Panc1 (cell line): ENCODE data around the gene VARS2. TPM values are rescaled to one million over a fixed set of nuclear protein-coding genes. Genes with fewer than 3 reads are reported as not detected.
"Not testable (repeated sequence)": the region's sequence is repeated elsewhere in the genome, so short reads cannot be mapped to it uniquely, and the experiment has no call there.

ENCODE experiments used
- ATAC-seq: fragments of 200-7000 bp; cut with Tn5 transposase; 2 replicates; pipeline ENCODE4 v1.9.1; 2020; ENCODE audit warnings: mild to moderate bottlenecking, moderate library complexity
- BruUV-seq: library from RNA; stranded (reverse); fragments of 400-500 nt; replicated peaks from 2 replicates; lab custom pipeline; 2021; lab: Mats Ljungman, UMichigan
- CTCF ChIA-PET: fragments of 300-600 bp; sonication (Branson Sonifier 250); formaldehyde crosslinking; loops from one replicate; lab custom pipeline; 2022; ENCODE audit warnings: antibody characterized with exemption; lab: Charles Lee
- POLR2A ChIA-PET: fragments of 300-600 bp; sonication (Branson Sonifier 250); formaldehyde crosslinking; loops from one replicate; lab custom pipeline; 2022; ENCODE audit warnings: antibody characterized with exemption; lab: Charles Lee
- DNase-seq: peaks from one replicate; pipeline ENCODE4 v3.0.0-alpha.2; 2010; ENCODE audit warnings: low read depth, low spot score
- H3K27ac ChIP-seq: 2 replicates; pipeline ENCODE4 v1.5.1; 2011; ENCODE audit warnings: mild to moderate bottlenecking, low read length, inconsistent platforms
- H3K27me3 ChIP-seq: fragments of 200-500 bp; sonication (Bioruptor generic); 2 replicates; pipeline ENCODE4 v1.6.0; 2014; ENCODE audit warnings: low read length, inconsistent platforms; ENCODE audit not compliant: control insufficient read depth, insufficient read depth
- H3K36me3 ChIP-seq: fragments of 200-500 bp; sonication (Bioruptor generic); 2 replicates; pipeline ENCODE4 v1.5.1; 2014; ENCODE audit warnings: inconsistent platforms, mild to moderate bottlenecking, low read length, moderate library complexity; ENCODE audit not compliant: control insufficient read depth, insufficient read depth
- H3K4me1 ChIP-seq: 2 replicates; pipeline ENCODE4 v1.5.1; 2011; ENCODE audit warnings: inconsistent platforms, mild to moderate bottlenecking, low read length, moderate library complexity; ENCODE audit not compliant: control insufficient read depth, insufficient read depth
- H3K4me3 ChIP-seq, 2 experiments: 2 replicates each; pipeline ENCODE4 v1.5.1; 2011 to 2012; ENCODE audit warnings: low read depth in 2 of 2, low read length in 2 of 2, mild to moderate bottlenecking in 2 of 2, inconsistent platforms in 1 of 2, moderate library complexity in 1 of 2
- H3K9me3 ChIP-seq: fragments of 200-500 bp; sonication (Bioruptor generic); 2 replicates; pipeline ENCODE4 v1.5.1; 2014; ENCODE audit warnings: low read depth, mild to moderate bottlenecking, inconsistent platforms, low read length, moderate library complexity; ENCODE audit not compliant: control insufficient read depth, insufficient read depth
- CTCF ChIP-seq: fragments of 450-650 bp; IDR thresholded peaks from 2 replicates; pipeline ENCODE4 v1.5.1; 2017; ENCODE audit warnings: mild to moderate bottlenecking
- POLR2AphosphoS5 ChIP-seq: IDR thresholded peaks from 2 replicates; pipeline ENCODE4 v1.6.1; 2012; ENCODE audit warnings: mild to moderate bottlenecking, low read depth, low read length, moderate library complexity
- REST ChIP-seq, 2 experiments: IDR thresholded peaks; 2 replicates each; pipeline ENCODE4 v1.6.1; 2011 to 2012; ENCODE audit warnings: low read depth in 2 of 2, control low read depth in 1 of 2, low read length in 1 of 2, mild to moderate bottlenecking in 1 of 2, moderate library complexity in 1 of 2; ENCODE audit not compliant: insufficient read depth in 1 of 2
- SIN3A ChIP-seq: IDR thresholded peaks from 2 replicates; pipeline ENCODE4 v1.6.1; 2012; ENCODE audit warnings: low read depth, mild to moderate bottlenecking, low read length, moderate library complexity, borderline replicate concordance; ENCODE audit not compliant: insufficient read depth
- TCF7L2 ChIP-seq: IDR thresholded peaks from 2 replicates; pipeline ENCODE4 v1.6.1; 2011; ENCODE audit warnings: mild to moderate bottlenecking, low read depth, low read length, inconsistent platforms
- in situ Hi-C: cut with HindIII; loops from 2 replicates; pipeline ENCODE4 v1.10.0; 2016; ENCODE audit warnings: low sequenced_read_pairs, low pct_unique_long_range_greater_than_20kb
- intact Hi-C: fragments of 100-400 bp; cut with micrococcal nuclease; formaldehyde crosslinking; loops from one replicate; pipeline ENCODE4 v1.10.0; 2022; ENCODE audit not compliant: unreplicated experiment
- total RNA-seq: library from RNA; stranded (reverse); gene quantifications from one replicate; pipeline ENCODE4 v1.2.1, GENCODE V29; 2021; ENCODE audit not compliant: unreplicated experiment

The VARS2 gene
- total RNA-seq, 1 experiment from 2014 or later: 42.7 TPM

- peaks cover 13% of the 10 kb centered on the region; the same call in 1 of the 2 replicates for H3K4me1 ChIP-seq
- H3K27me3 ChIP-seq: no peaks in the 10 kb centered on the region
- no peak for ATAC-seq
- H3K4me3 ChIP-seq: no peak overlapping the region
- POLR2A ChIA-PET: interaction anchor here (0.6 kb wide), 1 partner anchor 153 kb away, joined by 3 read pairs; no protein-coding TSS in a partner anchor
- no peak for TF ChIP-seq CTCF
- no peak for TF ChIP-seq SIN3A
- no peak for TF ChIP-seq TCF7L2
- TF ChIP-seq REST (IDR thresholded peaks at IDR 0.05; ENCODE audit: insufficient read depth in 1 of 2, low read depth in 2 of 2, low read length in 1 of 2): no peak
- TF ChIP-seq POLR2AphosphoS5: no peak
- intact Hi-C loops: no loop called here
- H3K27ac ChIP-seq: no peak overlapping the region
- BruUV-seq: no TSS peak
- CTCF ChIA-PET: no interaction called here
- in situ Hi-C loops: no loop called here
- H3K9me3 ChIP-seq: no peaks in the 10 kb centered on the region; the same call in 1 of the 2 replicates
- no peak for DNase-seq
- no peaks in the 10 kb centered on the region for H3K36me3 ChIP-seq
Observed at GRCh38 chr6:30873137-30873640, 40.8 kb upstream of the VARS2 start.

- H3K27ac ChIP-seq, POLR2A ChIA-PET, intact Hi-C loops, H3K4me3 ChIP-seq, CTCF ChIA-PET, in situ Hi-C loops, H3K27me3 ChIP-seq, ATAC-seq, DNase-seq, BruUV-seq, H3K36me3 ChIP-seq, H3K9me3 ChIP-seq: not testable (repeated sequence)
- peaks cover 13% of the 10 kb centered on the region; the same call in 1 of the 2 replicates for H3K4me1 ChIP-seq
Observed at GRCh38 chr6:30873795-30874194, 40.2 kb upstream of the VARS2 start.
